A549 (cell line): ENCODE measurements around the gene CDC42. TPM values are rescaled to one million over a fixed set of nuclear protein-coding genes. Genes with fewer than 3 reads are reported as not detected.

ENCODE experiments used
- ATAC-seq, 2 experiments: fragments of 200-7000 bp in 1 of 2; fragments of >200 bp in 1 of 2; cut with Nextera tagmentation in 1 of 2; cut with Tn5 transposase in 1 of 2; 3 replicates each; pipeline versions ENCODE4 v1.8.0 to v1.9.1; 2018 to 2020; ENCODE audit warnings: mild to moderate bottlenecking in 1 of 2, moderate library complexity in 1 of 2
- CTCF ChIA-PET: fragments of 300-600 bp; sonication (Branson Sonifier 250); formaldehyde crosslinking; extraction: SDS; loops from one replicate; lab custom pipeline; 2021; ENCODE audit warnings: antibody characterized with exemption, inconsistent platforms; lab: Yijun Ruan, JAX
- POLR2A ChIA-PET: fragments of 350-600 bp; formaldehyde crosslinking; extraction: SDS; loops from one replicate; lab custom pipeline; 2021; ENCODE audit warnings: antibody characterized with exemption, inconsistent platforms; lab: Yijun Ruan, JAX
- DNase-seq, 2 experiments: peaks; one replicate each; pipeline versions ENCODE4 v3.0.0 to v3.0.0-alpha.2; 2011 to 2016; ENCODE audit warnings: low read depth in 1 of 2, low spot score in 1 of 2
- FAIRE-seq: peaks from 2 replicates; lab custom pipeline; 2011; peaks lifted over from hg19 to GRCh38; lab: Jason Lieb, UNC
- H3K27ac ChIP-seq, 2 experiments: fragments of >200 bp; sonication (Bioruptor Twin); formaldehyde crosslinking; 3 replicates each; pipeline ENCODE4 v1.5.1; 2016 to 2017
- H3K4me1 ChIP-seq: fragments of >200 bp; sonication (Bioruptor Twin); formaldehyde crosslinking; 3 replicates; pipeline ENCODE4 v1.6.1; 2016
- H3K4me2 ChIP-seq: fragments of >200 bp; sonication (Bioruptor Twin); formaldehyde crosslinking; 3 replicates; pipeline ENCODE4 v1.6.1; 2016
- H3K4me3 ChIP-seq: fragments of >200 bp; sonication (Bioruptor Twin); formaldehyde crosslinking; 3 replicates; pipeline ENCODE4 v1.5.1; 2016
- H3K9me3 ChIP-seq: fragments of >200 bp; sonication (Bioruptor Twin); formaldehyde crosslinking; 3 replicates; pipeline ENCODE4 v1.6.1; 2016
- BHLHE40 ChIP-seq: IDR thresholded peaks from 2 replicates; pipeline ENCODE4 v1.6.1; 2012; ENCODE audit warnings: low read depth, low read length, inconsistent platforms
- CBX2 ChIP-seq: fragments of 200-600 bp; sonication (generic); IDR thresholded peaks from 2 replicates; pipeline ENCODE4 v1.6.1; 2016; ENCODE audit warnings: low read depth, mild to moderate bottlenecking, borderline replicate concordance
- CHD2 ChIP-seq: fragments of 150-350 bp; IDR thresholded peaks from 2 replicates; pipeline ENCODE4 v1.6.1; 2014; ENCODE audit warnings: low read length; ENCODE audit not compliant: partially characterized antibody
- CHD4 ChIP-seq: fragments of 200-600 bp; sonication (generic); IDR thresholded peaks from 2 replicates; pipeline ENCODE4 v1.6.1; 2016; ENCODE audit warnings: antibody characterized with exemption, mild to moderate bottlenecking, borderline replicate concordance
- ELK1 ChIP-seq: fragments of 150-350 bp; IDR thresholded peaks from 2 replicates; pipeline ENCODE4 v1.6.1; 2014; ENCODE audit warnings: low read depth, mild to moderate bottlenecking, low read length
- FOXS1 ChIP-seq: fragments of 250-450 bp; sonication (Bioruptor Pico); IDR thresholded peaks from 2 replicates; pipeline ENCODE4 v1.5.0; 2020; ENCODE audit warnings: mild to moderate bottlenecking, moderate library complexity
- HDAC2 ChIP-seq: fragments of 200-600 bp; sonication (generic); IDR thresholded peaks from 2 replicates; pipeline ENCODE4 v1.6.1; 2016
- HEYL ChIP-seq: fragments of 250-450 bp; sonication (Bioruptor Pico); IDR thresholded peaks from 2 replicates; pipeline ENCODE4 v1.8.0; 2021; ENCODE audit warnings: mild to moderate bottlenecking, moderate library complexity
- HMGXB4 ChIP-seq: fragments of 250-450 bp; sonication (Bioruptor Pico); IDR thresholded peaks from 2 replicates; pipeline ENCODE4 v1.5.0; 2021; ENCODE audit warnings: mild to moderate bottlenecking, moderate library complexity, borderline replicate concordance
- HOXA7 ChIP-seq: fragments of 250-450 bp; sonication (Bioruptor Pico); IDR thresholded peaks from 2 replicates; pipeline ENCODE4 v1.5.0; 2020; ENCODE audit warnings: mild to moderate bottlenecking, moderate library complexity
- KDM5A ChIP-seq: fragments of 200-600 bp; sonication (generic); IDR thresholded peaks from 2 replicates; pipeline ENCODE4 v1.6.1; 2016; ENCODE audit warnings: antibody characterized with exemption, mild to moderate bottlenecking
- MAFK ChIP-seq: fragments of 450-650 bp; IDR thresholded peaks from 2 replicates; pipeline ENCODE4 v1.6.1; 2014; ENCODE audit not compliant: partially characterized antibody
- MAZ ChIP-seq: fragments of 150-350 bp; IDR thresholded peaks from 2 replicates; pipeline ENCODE4 v1.6.1; 2014; ENCODE audit warnings: antibody characterized with exemption, low read depth, low read length, borderline replicate concordance
- PHF8 ChIP-seq: fragments of 200-600 bp; sonication (generic); IDR thresholded peaks from 2 replicates; pipeline ENCODE4 v1.6.1; 2016; ENCODE audit warnings: low read depth, mild to moderate bottlenecking, antibody characterized with exemption, moderate library complexity, borderline replicate concordance
- RARB ChIP-seq: fragments of 250-450 bp; sonication (Bioruptor Pico); IDR thresholded peaks from 2 replicates; pipeline ENCODE4 v1.8.0; 2021; ENCODE audit warnings: mild to moderate bottlenecking, moderate library complexity
- WGBS: methylation state at CpG from one replicate; pipeline ENCODE4 v1.1.6; 2017; ENCODE audit errors: missing lambda C conversion rate; 5-methylcytosine and 5-hydroxymethylcytosine counted together
- polyA plus RNA-seq, 4 experiments: library from polyadenylated mRNA; depleted of rRNA in 3 of 4; stranded (reverse); fragments of >200 nt; fragmentation: RNase III in 1 of 4; extraction: RNeasy Plus Mini Kit Qiagen cat#74134 plus additional on column Dnase treatment in 1 of 4; gene quantifications; 2 replicates in 3 of 4; 3 replicates in 1 of 4; pipeline ENCODE4 v1.2.3, GENCODE V29; 2011 to 2017

CDC42 gene
- polyA plus RNA-seq, 2 of the 4 experiments (the other 2 are of a cell fraction) = 155 to 212 TPM

DNA sequence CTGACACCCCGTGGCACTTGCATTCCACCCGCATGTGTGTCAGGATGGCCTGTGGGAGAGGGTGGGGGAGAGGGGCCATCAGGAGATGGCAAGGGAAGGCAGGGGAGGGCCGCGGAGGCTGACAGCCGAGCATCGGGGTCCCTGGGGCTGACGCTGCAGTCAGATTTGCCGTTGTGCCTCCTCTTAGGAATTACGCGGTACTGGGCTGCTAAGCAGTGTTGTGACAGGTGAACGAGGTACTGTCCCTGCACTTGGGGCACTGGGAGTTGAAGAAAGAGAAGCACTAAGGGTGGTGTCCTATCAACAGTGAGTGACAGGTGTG lies 67.9 kb downstream of the CDC42 start:
- no peak for TF ChIP-seq MAZ
- Histone ChIP-seq H3K4me1 (no peaks in the 10 kb centered on the region), H3K9me3 (no peaks in the 10 kb centered on the region), H3K27ac (no peak overlapping the region), H3K4me3 (no peak overlapping the region), H3K4me2 (no peak overlapping the region)
- DNase-seq (no peak), ATAC-seq (no peak), FAIRE-seq (no peak)
- 100% methylated on average over 4 of the region's 11 CpGs for WGBS
- ChIA-PET POLR2A (no interaction called here), CTCF (no interaction called here)

DNA sequence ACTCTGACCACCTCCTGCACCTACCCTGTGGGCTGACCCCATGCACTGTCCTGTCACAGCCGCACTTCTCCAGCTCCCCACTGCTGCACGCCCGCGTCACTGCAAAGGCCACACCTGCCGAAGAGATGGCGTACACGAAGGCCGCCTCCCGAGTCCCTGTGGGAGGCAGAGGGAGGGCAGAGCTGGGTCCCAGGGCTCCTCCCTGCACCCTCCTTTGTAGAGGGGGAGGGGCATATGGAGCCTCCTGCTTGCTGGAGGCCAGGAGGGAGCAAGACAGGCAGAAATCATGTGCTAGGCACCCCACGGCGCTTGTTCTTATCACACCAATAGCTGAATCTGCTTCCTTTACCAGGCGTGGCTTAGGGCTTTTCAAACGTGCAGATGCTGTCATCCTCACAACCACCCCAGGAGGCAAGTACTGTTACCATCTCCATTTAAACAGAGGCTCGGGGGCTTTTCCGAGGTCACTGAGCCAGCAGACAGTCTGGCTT lies 69.0 kb downstream of the CDC42 start:
- DNase-seq = no peak
- no peak overlapping the region for H3K4me2 ChIP-seq
- no peaks in the 10 kb centered on the region for H3K4me1 ChIP-seq
- H3K9me3 ChIP-seq = no peaks in the 10 kb centered on the region
- no peak overlapping the region for H3K27ac ChIP-seq
- WGBS = 84% methylated on average over 5 of the region's 15 CpGs
- ATAC-seq = no peak; a peak in 1 of 6 replicates
- CTCF ChIA-PET = interaction anchor here (1.0 to 2.5 kb wide), 4 partner anchors 10 to 295 kb away, joined by 3 to 7 read pairs (median 6); no protein-coding TSS in a partner anchor
- FAIRE-seq = no peak
- POLR2A ChIA-PET = no interaction called here
- no peak for TF ChIP-seq CHD2
- no peak for TF ChIP-seq HDAC2
- no peak for TF ChIP-seq HOXA7 (CRISPR knock-in tag)
- no peak for TF ChIP-seq FOXS1
- TF ChIP-seq ELK1 = no peak
- H3K4me3 ChIP-seq = no peak overlapping the region

- FAIRE-seq (no peak), DNase-seq (no peak)
- whole genome bisulfite sequencing = 94% methylated on average over 21 of the region's 21 CpGs
- Histone ChIP-seq H3K9me3 (no peaks in the 10 kb centered on the region), H3K27ac (no peak overlapping the region), H3K4me2 (no peak overlapping the region)
- POLR2A ChIA-PET = no interaction called here
- TF ChIP-seq KDM5A = no peak
- TF ChIP-seq CHD4 = no peak
- TF ChIP-seq HMGXB4 (CRISPR knock-in tag) = no peak
- no peak for TF ChIP-seq BHLHE40
- TF ChIP-seq PHF8 = no peak
- TF ChIP-seq ELK1 = no peak
- no peak for TF ChIP-seq MAZ
- no peak for TF ChIP-seq CBX2
- TF ChIP-seq HEYL (CRISPR knock-in tag) = no peak
- no peak for TF ChIP-seq FOXS1
- no peak for TF ChIP-seq RARB (CRISPR knock-in tag)
- TF ChIP-seq MAFK = no peak
- TF ChIP-seq, all 56 proteins: peak for 0
- Histone ChIP-seq H3K4me1 (no peaks in the 10 kb centered on the region), H3K4me3 (no peak overlapping the region)
- ATAC-seq = no peak
- CTCF ChIA-PET = interaction anchor here (0.7 to 2.5 kb wide), 4 partner anchors 9 to 294 kb away, joined by 3 to 7 read pairs (median 5); no protein-coding TSS in a partner anchor
Measured at GRCh38 chr1:22122273-22123070, 70.0 kb downstream of the CDC42 start.
